Stimulated activated CD4-positive, alpha-beta T cell treated with anti-CD3 and anti-CD28 coated beads, Interleukin-2, amount 100 ng/mL, for 4 hours (primary cell): ENCODE data around the gene ONECUT3.
"Not testable (repeated sequence)": the region's sequence is repeated elsewhere in the genome, so short reads cannot be mapped to it uniquely, and the experiment has no call there.

Experiments
- DNase-seq: peaks from one replicate; pipeline ENCODE4 v3.0.0-alpha.2; 2020; ENCODE audit warnings: low read depth

ONECUT3 gene

DNA sequence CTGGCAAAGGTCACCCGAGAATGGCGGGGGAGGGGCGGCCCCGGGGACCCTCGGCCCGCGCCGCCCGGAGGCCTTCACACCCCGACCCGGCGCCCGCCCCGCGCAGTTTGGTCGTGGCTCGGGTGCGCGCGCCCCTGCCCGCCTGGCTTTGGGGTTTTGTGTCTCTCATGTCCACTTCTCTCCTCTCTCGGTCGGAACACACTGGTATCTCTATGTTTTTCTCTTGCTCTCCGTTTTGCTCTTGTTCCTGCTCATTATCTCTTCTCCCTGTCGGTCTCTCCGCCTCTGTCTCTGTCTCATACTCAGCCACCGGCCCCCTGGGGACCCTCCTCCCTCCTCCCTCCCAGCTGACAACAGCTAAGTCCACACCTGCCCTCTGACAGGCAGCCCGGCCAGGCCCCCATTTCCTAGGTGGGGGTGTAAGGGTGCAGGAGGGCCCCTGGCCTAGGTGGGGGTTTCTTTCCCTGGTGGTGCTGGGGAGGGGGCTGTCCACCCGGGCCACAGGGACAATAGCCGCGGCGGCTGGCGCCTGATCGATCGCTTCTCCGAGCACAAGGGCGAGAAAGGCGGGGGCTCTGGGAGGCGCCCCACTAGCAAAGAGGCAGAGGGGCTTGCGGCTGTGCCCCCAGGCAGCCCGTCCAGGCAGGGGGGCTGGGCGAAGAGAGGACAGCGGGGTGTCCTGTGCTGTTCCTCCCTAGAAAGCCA, 2.3 kb downstream of the ONECUT3 start:
- no peak for DNase-seq

DNA sequence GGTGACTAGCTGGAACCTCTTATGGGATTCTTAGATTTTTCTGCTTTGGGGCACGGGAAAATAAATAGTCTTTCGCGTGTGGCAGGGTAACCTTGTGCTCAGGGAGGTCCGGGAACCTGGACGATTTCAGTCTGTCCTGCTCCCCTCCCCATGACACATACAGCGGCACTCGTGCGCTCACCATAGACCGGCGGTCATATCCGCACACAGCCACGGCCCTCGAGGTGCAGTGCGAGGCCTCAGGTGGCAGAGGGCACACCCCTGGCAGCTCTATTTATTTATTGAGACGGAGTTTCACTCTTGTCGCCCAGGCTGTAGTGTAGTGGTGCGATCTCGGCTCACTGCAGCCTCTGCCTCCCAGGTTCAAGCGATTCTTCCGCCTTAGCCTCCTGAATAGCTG, 3.0 kb downstream of the ONECUT3 start:
- no peak for DNase-seq

DNA sequence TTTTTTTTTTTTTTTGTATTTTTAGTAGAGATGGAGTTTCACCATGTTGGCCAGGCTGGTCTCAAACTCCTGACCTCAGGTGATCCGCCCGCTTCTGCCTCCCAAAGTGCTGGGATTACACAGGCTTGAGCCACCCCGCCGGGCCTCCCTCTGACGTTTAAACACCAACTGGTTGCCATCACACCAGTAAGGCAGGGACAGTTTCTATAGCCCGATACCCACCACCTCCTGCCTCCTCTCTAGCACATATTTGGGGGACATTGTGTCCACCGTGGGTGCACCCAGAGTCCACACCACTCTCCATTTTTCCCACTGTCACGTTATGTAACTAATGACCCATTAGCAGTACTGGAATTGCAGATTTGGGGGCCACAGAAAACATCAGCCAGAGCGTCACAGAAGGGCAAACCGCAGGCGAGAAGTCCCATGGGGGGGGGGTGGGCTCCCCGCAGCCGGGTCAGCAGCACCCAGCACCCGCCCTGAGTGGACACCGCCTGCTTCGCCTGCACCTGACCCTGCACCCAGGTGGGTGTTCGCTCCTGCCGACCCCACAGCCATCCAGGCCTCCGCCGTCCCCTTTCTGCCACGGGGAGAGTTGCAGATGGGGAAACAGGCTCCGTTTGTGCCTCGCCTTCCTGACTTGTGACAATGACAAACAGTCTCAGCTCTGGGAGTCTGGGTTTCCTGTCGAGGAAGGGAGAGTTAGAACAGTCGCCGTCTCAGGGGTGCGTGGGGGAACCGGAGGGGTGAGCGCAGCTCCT, 3.6 kb downstream of the ONECUT3 start:
- no peak for DNase-seq

DNA sequence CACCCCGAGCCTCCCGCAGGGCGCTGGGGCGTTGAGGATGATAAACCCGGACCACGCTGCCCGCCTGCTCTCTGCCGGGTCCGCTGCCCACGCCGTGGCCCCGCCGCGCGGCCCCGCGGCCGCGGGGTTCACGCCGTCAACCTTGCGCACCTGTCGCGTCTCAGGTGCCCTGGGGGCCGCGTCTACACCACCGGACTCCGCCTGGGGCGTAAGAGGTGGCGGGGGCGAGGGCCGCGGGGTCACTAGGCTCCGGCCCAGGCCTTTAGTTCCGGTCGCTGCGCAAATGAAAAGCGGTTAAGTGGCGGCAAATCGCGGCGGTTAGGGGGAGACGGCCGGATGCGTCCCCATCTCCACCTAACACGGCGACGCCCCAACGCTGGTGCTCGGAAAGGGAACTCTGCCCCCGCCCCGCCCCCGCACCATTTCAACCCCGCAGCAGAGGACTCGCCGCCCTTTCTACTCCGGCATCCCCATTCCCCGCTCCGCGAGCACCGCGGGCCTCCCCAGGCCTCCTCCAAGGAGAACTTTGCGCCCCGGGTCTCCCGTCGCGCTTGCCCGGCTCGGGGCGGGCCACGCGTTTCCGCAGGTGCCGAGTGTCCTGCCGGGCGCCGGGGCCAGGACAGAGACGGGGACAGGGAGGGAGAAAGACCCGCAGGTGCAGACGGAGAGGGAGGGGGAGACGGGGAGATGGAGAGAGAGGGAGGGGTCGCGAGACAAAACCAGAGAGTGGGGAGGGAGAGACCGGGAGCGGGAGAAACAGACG, 4.3 kb downstream of the ONECUT3 start:
- DNase-seq, result no peak

DNA sequence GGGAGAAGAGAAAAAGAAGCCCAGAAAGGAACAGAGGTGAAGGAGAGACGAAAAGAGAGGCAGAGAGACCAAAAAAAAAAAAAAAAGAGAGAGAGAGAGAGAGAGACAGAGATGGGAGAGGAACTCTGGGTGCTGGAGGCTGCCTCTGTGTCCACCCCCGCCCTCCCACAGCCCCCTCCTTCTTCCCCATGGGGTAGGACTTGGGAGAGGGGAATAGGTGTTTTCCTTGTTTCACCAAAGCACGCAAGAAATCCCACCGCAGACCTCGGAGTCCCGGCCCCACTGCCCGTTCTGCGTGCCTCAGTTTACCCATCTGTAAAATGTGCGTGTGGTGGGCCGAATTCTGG, 4.9 kb downstream of the ONECUT3 start:
- no peak for DNase-seq

DNA sequence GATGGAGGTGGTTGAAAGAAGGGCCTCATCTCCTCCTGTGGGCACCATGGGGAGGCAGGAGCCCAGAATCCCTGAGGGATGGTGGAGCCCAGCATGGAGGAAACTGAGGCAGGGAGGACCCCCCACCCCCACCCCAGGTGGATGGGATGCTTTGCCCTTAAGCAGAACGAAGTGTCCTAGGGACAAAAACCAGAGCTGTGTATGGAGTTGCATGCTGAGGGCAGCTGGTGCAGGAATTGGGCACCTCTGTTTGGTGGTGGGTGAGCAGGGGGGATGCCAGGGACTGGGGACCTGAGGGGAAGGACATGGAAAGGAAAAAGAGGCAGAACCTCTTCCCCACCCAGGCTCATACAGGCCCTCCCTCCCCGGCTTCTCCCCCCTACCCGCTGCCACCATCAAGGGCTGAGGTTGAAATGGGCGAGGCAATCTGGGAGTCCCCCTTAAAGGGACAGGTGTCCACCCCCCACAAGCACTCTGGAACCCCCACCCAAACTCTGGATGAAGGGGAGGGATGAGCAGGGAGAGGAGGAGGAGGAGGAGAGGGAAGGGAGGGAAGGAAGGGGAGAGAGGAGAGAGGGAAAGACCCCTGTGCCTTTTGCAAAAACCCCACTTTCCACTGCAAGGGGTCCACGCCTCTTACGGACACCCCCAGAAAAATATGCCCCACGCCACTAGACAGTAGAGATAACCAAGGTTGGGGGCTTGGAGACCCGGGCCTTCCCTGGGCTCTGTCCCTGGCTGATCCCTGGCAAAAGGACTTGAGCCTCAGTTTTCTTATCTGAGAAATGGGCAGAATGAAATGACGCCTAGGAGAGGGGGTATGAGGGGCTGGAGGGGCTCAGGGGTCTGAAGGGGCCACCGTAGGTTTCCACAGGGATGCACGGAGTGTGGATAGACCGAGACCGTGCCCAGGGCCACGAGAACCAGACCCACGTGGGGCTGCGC, 5.9 kb downstream of the ONECUT3 start:
- no peak for DNase-seq

DNA sequence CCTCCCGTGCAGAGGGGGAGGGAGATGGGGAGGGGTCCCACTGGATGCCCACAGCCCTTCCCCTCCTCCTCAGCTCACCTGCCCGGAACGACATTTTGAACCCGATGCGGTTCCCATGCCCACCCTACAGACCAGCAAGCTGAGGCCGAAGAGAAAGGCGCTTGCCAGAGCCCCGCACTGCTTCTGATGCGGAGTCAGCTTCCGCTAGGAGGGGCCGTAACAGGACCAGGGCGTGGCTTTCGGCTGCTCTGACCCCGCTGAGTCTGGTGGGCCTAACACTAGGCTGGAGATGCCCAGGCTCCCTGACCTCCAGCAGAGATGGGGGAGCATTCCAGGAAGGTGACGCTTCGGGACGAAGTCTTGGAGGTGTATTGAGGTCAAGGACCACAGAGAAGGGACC, 6.7 kb downstream of the ONECUT3 start:
- no peak for DNase-seq

DNA sequence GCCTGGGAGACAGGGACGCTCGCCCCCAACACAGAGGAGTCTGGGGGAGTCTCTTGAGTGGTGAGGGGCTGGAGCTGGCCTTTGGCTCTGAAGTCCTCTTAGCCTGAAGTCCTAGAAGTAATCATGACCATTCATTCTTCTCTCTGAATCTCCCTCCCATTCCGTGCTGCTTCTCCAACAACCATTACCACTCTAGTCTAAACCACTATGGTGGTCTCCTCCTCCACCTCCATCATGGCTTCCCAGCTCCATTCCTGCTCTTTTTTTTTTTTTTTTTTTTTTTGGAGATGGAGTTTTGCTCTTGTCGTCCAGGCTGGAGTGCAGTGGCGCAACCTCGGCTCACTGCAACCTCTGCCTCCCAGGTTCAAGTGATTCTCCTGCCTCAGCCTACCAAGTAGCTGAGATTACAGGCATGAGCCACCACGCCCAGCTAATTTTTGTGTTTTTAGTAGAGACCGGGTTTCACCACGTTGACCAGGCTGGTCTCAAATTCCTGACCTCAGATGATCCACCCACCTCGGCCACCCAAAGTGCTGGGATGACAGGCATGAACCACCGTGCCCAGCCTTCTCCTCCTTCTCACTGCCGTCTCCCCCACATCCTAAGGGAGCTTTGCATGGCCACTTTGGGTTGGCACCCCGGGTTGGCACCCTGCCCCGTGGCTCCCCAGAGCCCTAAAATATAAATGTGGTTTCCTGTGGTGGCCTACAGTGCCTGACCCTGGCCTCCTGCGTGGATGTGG, 7.7 kb downstream of the ONECUT3 start:
- DNase-seq, result not testable (repeated sequence)

DNA sequence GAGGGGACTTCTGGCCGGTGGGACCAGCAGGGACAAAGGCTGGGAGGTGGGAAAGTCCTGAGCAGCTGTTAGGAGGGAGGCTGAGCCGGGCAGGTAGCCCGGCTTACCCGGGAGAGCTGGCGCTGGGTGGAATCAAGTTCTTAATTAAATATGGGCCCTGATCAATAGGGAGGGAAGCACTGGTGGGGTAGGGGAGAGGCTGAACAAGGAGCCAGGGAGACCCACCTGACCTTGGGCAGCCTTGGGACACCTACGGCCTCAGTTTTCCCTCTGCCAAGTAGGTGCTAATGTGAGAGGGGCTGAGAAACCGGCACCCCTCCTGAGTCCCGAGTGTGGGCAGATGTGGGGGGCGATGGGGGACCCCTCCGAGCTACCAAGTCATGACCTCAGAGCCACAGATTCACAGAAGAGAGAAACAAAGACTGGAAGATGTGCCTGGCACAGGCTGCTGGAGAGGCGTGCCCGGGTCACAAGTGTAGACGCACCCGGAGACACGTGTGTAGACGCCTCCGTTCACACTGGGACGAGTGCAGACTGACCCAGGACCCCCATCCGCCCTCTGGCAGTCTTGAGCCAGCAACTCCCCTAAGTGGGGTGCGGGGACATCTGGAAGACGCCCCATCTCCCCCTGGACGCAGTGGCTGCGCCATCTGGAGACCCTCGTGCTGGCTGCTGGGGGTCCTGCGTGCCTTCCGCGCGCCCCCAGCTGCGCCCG, 8.4 kb downstream of the ONECUT3 start:
- DNase-seq, result no peak

DNA sequence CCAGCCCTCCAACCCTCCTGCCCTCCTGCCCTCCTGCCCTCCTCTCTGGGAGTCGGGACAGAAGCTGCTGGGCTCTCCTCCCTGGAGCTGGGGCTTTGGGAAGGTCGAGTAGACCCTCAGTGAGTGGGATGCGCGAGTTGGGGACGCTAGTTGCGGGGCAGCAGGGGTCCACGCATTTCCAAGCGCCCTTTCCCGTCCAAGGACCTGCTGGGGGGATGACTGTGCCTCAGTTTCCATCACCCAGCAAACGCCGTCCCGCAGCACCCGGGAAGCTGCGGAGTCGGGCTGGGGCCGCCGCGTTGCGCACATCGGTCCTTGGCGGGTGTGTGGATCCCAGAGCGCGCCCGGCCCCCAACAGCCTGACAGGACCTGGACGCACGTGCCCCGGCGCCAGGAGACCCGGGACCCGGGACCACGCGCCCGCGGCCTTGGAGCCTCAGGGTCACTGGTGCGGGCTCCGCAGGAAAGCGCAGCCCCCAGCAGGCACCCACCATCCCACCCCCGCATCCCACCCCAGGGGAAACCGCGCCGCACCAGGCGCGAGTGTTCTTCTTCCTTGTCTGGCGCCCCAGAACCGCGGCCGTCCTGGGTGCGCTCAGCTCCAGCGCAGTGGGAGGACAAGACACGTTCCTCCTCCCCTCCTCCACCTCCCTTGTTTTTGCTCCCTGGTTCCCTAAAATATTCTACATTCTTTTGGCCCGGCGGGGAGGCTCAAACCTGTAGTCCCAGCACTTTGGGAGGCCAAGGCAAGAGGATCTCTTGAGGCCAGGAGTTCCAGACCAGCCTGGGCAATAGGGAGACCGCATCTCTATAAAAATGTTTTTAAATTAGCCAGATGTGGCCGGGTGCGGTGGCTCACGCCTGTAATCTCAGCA, 9.2 kb downstream of the ONECUT3 start:
- DNase-seq, result no peak

DNA sequence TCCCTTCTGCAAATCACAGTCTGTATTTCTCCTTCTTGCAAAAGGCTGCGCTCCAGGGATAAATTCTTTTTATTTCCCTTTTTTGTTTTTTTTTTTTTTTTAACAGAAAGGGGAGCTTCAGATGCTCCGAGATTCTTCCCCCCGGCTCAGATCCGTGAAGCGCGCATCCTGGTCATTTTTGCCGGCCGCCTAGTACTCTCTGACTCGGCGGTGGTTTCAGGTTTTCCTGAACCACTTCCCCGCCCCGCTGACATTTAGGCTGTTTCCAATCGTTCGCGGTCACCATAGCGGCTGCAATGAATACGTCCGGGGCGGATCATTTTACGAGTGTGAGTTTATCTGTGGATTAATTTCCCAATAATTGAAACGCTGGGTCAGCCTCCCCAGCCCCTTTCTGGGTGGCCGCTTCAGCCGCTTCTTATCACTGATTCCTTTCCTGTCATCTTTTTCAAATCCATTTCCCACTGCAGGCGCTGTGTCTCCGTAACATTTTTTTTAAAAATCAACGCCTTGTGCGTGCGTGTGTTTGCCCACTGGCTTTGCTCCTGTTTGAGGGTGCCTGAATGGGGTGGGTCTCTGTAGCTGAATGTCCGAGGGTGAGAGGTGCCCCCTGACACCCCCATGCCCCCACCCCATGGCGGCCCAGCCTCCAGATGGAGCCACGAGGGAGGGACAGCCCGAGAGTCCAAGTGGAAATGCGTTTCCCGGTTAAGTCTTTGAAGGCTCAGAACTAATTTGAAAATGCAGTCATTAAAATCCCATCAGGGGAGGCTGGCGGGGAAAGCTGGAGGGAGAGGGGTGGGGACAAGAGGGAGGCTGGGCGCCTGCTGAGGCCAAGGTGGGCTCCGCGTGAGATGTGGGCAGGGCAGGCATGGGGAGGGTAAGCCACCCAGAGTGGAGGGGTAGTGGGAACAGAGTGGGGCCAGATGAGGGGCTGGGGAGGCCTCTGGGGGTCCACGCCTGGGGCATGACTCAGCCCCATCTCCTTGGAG, 10.6 kb downstream of the ONECUT3 start:
- no peak for DNase-seq

DNA sequence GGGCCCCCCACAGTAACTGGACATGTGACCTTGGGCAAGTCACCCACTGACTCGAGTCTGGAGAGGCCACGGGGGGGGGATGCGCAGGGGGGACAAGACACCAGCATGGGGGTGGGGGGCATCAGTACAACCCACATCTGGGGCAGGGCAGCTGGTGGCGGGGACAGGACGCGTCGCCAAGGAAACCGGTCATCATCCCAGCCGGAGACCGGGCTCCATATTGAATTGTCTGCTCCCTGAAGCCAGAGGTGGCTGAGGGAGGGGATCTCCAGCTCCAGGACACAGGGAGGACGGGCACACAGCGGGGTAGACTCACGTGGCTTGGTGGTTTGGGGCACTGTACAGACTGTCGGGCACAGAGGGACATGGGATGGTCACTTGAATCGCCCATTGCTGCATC, 11.4 kb downstream of the ONECUT3 start:
- no peak for DNase-seq

DNA sequence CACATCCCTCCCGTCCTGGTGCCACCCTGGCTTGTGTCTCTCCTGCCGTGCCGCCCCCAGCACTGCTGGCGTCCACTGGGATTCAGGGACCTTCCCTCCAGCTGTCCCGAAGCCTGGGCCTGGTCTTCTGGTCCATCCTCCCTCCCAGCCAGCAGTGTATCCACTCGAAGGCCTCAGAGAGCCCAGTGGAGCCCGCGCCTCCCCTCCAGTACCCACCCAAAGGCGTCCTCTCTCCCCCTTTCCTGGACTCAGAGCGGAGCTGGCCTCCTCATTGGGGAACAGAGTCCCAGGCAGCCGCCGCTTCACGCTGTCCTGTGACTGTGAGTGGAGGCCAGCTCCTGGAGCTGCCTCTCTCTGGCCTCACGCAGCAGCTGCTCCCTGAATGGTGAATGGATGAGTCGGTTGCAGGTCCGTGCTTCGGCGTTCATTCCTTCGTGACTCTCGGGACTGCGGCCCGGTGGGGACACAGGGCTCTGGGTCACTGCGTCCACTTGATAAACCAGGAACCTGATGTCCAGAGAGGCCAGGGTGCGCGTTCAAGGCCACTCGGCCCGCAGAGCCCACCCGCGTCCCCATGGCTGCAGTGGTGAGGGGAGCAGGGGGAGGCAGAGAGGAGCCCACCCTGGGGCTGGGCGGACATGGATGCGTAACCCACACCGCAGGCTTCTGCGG, 12.1 kb downstream of the ONECUT3 start:
- no peak for DNase-seq

DNA sequence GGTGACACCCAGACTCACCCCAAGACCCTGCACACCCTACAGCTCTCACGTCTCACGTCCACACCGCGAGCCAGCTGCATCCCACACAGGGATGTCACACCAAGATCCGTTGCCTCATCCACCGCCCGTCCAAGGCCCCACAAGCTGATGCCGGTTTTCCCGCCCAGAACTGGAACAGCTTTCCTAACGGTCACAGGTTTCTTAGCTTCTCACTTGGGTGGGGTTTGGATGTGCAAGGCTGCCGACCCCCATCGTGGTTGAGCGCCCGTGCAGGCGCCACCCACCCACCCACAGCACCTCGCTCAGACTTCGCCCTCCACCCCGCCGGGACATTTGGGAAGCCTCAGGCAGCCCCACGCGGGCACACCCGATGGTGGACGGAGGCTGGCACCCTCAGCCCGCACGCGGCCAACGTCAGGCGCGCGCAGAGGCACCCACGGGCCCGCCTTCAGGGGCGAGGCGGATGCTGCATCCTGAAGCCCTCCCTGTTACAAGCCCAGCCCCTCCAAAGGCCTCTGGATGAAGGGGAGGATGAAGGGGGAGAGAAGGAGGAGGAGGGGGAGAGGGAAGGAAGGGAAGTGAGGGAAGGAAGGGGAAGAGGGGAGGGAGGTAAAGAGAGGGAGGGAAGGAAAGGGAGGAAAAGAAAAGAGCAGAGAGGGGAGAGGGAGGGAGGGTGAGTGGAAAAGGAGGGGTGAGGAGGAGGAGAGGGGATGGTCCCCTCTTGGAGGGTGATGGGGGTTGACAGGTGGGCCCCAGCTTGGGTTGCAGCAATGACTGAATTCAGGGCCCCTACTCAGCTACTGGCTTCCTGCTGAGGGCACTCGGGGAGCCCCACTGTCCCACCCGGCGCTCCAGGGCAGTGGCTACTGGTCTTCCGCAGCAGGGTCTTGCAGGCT, 12.8 kb downstream of the ONECUT3 start:
- no peak for DNase-seq

DNA sequence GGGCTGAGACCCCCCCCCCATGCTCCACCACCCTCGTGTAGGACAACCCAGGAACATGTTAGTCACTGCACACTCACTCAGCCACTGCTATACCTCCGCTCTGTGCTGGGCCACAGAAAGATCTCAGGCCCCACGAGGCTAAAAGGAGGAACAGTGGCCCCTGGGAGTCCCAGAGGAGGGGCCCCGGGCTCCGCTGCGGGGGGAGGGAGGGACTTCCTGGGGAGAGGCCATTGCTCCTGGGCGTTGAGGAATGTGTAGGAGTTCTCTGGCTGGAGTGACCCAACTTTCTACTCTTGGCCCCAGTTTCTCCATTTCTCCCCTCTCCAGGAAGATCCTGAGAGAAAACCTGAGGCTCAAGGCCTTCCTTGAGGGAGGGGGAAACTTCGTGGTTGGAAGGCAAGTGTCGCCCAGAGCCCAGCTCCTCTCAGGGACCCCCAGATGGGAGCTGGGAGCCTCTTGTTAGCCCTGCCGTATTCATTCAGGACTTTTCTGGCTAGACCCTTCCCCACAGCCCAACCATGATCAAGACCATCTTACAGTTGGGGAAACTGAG, 13.6 kb downstream of the ONECUT3 start:
- DNase-seq, result no peak

DNA sequence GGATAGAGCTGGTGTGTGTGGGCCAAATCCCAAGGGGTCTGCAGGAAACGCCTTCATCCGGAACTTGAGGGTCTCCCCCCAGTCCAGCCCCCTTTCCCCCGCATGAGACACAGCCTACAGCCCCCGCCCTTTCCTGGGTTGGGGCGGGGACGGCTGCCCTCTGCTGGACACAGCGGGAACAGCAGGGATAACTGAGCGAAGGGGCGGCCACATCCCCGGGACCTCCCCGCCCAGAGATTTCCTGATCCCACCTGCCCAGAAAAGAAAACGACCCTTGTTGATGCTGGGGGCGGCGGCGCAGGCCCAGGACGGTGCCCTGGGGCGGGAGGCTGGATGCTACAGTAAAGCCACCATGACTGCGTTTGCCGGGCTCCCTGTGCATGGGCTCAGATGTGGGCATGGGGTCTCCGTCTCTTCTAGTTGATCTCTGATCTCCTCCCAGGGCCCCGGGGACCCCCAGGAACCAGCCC, 14.2 kb downstream of the ONECUT3 start:
- peak; percentile 36 for DNase-seq
